NK-92 (cell line): ENCODE measurements around the gene CPHXL2.

Experiments
- DNase-seq: peaks from one replicate; lab custom pipeline; 2025; ENCODE audit not compliant: unreplicated experiment; lab: John Stamatoyannopoulos, UW

CPHXL2 gene

DNA sequence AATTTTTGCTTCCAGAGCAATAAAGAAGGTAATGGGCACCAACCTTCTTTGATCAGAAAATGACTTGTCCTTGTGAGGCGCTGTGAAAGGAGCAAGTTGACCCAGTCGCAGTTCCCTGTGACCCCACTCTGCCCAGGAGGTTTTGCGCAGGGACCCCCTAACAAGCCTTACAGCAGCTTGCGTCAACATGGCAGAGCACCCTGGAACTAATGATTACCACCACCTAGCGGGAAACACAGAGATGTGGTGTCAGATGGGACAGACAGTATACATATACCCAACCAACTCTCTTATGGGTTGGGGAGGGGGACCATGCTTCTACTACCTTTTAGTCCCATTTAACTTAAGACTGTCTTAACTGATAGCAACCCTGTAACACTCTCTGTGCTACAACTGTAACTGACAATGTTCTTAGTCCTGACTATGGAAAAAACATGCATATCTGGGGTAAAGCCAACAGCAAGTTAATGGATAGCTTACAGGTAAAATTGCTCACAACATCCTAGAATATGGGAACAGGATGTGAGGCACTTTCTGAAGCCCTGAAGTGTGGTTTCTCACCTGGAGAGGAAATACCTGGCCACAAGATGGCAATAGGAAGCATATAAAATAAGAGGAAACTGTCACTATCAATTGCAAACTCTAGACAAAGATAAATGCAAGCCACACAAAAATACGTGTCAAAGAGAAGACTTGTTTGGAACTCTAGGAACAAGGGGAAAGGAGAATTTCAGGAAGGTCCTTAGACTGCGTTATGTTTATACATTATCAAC, 32.4 kb downstream of the CPHXL2 start:
- no peak for DNase-seq

DNA sequence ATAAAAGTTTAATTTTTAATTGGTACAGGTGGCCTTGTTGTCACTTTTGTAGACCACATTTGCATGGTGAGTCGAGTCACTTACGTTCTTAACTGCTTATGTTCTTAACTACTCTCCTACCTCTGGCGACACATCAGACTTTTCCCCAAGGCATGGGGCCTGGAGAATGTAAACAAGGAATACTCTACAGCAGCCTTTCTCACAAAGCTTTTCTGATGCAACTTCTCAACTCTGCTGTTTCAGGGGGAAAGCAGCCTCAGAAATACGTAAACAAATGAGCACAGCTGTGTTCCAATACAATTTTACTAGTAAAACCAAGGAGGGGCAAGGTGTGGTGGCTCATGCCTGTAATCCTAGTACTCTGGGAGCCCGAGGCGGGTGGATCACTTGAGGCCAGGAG, 36.2 kb downstream of the CPHXL2 start:
- DNase-seq = no peak

DNA sequence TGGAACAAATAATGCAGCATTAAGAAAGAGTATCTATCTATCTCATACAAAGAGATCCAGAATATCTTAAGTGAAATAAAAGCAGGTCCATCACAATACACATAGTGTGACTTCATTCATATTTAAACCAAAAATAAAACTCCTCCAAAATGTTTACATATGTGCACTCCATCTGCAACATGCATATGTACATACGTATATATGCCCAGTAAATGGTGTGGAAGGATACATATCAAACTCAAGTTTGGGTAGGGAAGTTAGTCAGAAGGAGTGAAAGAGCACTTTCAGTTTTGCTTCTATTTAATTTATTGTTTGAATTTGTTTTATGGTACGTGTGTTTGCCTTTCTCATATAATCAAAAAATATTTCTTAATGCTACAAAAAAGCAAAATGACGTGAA, 41.8 kb downstream of the CPHXL2 start:
- no peak for DNase-seq

DNA sequence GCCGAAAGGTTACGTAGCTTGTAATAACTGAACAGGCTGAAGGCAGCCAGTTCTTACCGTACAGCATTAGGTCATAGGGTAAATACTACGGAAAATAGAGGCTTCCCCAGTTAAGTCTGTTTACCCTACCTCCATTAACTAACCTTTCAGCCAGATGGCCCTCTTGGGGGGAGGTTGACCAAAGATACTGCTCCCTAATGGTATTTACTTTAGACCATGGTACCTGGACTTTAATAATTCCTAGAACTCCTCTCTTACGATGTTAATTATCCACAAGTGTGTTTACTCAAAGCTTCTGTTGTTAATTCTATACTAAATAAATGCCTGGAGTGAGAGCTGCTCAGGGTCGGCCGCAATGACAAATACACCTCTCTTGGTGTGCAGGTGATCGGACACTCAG, 44.0 kb downstream of the CPHXL2 start:
- DNase-seq = no peak

DNA sequence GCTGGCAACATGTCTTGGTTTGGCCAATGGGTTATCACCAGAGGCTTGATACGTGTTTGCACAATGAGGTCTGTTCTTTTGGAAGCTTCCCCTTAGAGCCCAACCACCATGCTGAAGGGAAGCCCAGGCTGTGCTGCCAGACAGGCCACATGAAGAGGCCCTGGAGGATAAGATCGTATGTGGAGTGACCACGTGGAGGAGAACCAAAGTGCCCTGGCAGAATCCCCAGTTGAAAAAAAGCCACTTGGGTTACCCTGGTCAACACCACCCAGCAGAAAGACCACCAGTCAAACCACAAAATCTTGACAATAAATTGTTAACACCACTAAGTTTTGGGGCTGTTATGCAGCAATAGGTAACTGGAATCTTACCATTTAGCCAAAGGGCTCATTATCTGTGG, 46.8 kb downstream of the CPHXL2 start:
- no peak for DNase-seq

DNA sequence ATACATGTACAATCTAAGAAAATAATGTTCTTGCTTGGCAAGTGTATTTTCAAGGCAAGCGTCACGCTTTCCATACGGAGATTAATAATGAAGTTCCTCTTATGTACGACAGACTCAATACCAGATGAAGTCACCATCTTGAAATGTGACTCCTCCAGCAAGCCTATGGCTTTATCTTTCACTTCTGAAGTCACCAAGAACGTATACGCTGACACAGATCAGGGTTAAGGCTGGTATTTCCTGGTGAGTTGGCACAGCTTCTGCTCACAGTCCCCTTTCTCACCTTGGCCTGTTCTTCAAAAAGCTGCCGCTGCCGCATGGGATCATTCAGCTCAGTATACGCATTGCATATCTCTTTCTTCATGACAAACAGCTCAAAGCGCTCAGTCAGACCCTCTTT, 47.7 kb downstream of the CPHXL2 start:
- no peak for DNase-seq

DNA sequence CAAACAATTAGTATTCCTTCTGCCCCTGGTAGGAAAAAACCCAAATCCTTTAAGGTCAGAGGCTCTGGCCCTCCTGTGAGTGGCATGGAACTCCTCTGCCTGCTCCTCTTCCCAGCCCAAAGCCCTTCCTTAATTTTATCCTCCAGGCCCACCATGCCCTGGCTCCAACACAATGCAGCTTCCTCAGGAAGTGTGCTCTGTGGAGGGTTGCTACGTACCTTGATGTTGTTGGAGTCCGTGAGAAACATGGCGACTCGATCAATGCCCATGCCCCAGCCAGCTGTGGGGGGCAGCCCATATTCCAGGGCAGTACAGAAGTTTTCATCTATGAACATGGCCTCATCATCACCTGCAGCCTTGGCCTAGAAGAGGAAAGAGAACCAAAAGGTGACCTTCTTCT, 48.5 kb downstream of the CPHXL2 start:
- no peak for DNase-seq

DNA sequence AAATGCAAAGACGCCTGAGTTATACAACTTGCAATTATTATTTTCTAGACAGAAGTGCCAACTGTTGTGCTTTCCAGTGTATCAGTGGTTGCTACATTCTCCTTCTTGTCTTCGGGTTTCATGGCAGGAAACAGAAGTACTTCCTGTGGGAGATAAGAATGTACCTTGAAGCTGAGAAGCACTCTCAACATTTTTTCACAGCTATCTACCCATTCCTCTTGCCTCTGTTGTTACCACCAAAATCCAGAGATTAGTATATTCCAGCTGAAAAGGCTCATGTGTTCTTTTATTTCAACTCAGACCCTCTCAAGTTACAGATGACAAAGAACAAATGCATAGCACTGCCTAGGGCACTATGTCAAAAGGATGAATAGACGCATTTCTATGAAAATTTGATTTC, 49.0 kb downstream of the CPHXL2 start:
- DNase-seq = no peak

DNA sequence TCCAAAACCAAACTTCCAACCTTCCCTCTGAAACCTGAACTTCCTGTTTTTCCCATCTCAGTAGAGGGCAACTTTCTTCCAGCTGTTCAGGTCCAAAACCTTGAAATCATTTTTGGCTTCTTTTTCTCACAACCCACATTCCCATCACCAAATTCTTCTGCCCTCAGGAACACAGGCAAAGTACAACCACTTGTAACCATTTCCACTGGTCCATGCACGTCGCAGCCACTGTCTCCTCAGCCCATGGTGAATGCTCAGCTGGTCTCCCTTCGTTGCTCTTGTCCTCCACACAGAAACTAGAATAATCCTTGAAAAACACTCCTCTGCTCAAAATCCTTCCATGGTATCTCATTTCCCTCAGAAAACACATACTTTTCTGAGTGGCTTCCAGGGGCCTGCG, 50.0 kb downstream of the CPHXL2 start:
- no peak for DNase-seq

DNA sequence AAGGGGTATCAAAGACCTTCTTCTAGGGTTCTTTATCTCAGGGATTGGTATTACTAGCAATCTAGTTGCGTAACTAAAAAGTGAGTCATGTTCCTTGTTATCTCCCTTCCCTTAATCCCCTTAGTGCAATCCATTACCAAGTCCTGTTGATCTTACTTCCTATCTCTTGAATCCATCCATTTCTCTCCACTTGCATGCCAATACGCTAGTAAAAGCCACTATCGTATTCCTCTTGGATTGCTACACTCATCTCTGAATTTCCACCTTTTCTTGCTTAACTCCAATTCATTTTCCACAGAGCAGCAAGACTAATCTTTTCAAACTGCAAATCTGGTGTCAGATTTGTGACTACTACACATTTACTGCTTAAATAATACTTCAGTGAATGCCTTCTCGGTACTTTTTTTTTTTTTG, 51.9 kb downstream of the CPHXL2 start:
- DNase-seq = no peak

DNA sequence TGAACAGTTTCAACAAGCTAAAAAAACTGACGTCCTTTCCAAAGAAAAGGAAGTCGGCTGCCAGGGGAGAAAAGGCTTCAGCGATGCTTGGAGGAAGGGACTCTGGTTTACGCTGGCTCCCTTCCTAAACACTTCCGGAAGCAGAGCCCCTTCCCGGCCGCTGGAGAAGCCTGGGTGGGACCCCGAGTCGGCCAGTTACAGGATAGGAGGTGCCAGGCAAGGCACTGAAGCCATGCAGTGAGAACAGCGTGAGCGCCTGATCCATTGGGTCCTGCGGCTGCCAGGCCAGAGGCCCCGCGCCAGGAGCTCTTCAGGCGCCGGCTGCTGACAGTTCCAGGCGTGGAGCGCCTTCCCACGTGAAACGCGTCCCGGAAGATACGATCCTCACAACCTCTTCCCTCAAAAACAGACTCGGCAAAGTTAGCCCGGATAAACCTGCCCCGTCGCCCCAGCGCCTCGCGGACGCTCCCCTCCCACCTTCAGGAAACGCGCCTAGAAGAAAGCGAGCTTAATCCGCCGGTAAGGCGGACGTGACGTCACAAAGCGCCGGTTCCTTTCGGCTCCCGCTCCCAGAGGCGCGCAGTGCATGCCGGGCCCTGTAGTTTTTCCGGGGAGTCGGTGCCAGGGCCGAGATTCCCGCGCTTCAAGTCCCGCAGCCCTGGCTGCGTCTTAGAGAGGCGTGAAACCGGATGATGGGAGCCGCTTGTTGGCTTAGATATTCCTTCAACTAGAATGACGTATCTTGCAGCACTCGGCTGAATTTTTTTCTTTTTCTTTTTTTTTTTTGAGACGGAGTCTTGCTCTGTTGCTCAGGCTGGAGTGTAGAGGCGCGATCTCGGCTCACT, 53.8 kb downstream of the CPHXL2 start, which contains the start of gene ADAT1:
TSS of gene ADAT1 (minus strand) at position 521 of the 845 bp plus-strand sequence. CDS start 2,482 bp downstream, outside the sequence.
- DNase-seq = peak; percentile 94

DNA sequence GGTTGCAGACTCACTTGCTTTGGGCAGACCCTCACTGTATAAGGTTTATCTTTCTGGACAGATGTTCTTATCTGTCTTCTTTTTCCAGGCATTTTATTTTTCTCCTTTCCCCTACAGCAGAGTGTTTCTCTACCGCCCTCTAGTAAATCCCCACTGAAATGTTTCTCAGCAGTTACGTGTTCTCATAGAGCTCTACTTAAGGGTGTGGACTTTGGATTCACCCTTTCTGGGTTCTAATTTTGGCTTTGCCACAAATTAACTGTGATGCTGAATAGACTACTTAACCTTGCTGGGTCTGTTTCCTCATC, 55.7 kb downstream of the CPHXL2 start:
- no peak for DNase-seq

DNA sequence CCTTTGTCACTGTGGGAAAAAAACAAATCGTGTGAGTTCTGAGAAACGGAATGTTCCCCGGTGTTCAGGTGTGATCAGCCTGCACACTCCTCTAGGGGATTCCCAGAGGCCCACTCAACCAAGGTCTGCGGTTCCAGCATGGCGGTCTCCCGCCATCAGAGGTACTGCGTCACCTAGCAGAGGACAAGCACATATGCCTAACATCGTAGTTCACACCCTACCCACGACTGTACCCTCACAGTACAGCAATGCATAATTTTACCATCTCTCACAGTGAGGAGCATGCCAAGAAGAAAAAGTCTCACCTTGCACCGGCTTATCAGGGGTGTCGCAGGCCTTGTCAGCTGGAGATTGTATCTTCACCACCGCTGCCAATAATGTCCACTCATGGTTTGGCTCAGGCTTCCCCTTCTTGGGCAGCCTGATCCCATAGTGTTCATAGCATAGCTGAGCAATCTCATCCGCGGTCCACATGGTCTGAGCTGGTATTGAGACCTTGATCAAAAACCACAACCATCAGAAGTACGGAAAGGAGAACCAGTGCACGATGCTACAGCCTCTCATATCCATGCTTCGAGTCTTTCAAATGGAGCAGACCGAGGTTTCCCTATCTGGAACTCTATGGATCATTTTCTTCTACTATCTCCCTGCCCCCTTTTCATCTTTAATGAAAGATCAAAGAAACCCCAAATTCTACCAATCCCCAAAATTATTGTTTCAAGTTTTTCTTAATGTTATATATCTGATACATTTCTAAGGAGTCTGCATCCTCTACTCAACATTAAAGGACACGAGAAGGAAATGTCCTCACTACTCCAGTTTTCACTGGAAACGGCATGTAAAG, 56.3 kb downstream of the CPHXL2 start:
- DNase-seq = no peak

DNA sequence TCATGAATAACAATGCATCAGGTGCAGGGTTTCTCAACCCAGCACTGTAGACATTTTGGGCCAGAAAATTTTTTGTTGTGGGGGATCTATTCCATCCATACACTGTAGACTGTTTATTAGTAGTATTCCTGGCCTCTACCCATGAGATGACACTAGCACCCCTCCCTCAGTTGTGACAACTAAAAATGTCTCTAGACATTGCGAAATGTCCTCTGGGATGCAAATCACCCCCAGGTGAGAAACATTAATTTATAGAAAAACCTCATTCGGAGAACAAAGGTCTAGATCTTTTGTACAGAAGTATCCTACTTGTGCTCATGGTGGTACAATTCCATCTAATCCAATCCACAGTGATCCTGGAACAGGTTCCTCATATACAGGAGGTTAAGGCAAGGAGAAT, 58.0 kb downstream of the CPHXL2 start:
- DNase-seq = no peak

DNA sequence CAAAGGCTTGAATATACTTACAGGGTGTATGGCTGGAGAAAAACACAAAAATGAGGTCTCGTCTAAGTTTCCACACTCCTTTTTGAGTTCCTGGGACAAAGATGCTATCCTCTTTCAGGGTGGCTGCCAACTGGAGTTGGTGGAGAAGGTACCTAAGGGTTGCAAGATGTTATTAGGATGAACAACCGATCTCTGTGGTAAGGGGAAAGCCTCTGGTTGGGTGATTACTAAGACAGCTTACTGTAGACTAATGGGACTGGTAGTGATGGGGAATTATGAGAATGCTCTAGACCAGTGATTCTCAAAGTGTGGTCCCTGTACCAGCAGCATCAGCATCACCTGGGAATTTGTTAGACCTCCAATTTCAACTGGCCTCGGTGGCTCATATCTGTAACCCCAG, 59.7 kb downstream of the CPHXL2 start:
- no peak for DNase-seq

DNA sequence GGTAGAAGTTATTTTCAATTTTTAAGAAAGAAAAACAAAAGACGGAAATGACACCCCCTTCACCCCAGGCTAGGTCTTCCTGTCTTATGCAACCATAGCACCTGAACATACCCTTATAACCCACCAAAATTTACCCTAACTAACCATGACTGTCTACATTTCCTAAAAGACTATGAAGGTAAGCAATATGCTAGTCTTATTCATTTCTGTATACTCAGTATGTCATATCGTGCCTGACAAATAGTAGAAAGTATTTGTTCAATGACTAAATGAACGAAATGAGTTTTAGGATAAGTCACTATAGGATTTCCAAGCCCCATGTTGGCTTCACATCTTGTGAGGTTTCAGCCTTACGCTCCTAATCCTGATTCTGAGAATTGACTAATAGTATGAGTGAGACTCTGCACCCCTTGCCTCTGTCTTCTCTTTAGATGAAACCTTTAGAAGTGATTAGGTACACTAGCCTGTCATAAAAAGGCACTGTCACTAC, 60.2 kb downstream of the CPHXL2 start:
- DNase-seq = no peak

DNA sequence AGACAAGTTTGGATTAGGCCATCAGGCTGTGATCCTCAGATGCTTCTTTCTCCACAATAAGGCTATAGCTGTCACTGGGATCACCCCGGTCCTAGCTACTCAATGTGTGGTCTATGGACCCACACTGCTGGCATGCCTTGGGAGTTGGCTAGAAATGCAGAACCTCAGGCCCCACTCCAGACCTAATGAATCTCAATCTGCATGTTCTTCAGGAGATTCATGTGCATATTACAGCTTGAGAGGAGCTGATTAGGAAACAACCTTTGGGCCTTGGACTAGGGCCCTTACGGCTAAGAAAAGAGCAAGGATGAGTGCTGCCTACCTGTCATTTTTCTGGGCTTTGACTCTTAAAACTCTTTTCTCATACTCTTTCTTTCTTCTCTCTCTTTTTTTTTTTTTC, 61.2 kb downstream of the CPHXL2 start:
- DNase-seq = no peak

DNA sequence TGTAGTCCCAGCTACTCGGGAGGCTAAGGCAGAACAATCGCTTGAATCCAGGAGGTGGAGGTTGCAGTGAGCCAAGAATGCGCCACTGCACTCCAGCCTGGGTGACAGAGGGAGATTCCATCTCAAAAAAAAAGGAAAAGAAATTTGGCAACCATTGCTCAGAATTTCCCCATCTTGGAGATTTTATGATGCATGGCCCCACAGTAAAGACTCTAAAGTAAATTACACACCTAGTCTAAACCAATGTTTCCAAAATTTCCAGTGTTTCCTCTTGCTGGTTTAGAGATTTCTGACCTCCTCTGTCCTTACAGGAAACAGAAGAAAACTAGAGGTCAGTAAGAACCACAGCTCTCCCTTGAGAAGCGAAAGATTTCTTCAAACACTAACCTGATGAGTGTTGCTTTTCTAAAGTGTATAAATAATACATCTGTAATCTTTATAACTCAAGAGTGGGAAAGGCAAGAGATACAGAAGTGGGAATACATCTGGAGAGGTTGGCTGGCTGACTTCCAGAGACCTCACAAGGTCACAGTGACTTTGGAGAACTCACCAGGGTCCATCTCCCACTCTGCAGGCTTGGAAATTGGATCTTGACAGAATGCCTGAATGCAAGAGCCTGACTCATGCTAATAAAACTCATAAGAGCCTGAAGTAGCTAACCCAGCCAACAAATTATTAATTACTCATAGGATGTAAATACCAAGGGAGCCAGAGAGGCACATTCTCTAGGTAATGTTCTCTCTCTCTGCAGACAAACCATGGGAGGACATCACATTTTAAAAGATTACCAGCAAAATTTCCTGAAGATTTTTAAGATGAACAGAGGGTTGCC, 62.5 kb downstream of the CPHXL2 start:
- DNase-seq = no peak
